Smooth muscle cell of the brain vasculature (primary cell): ENCODE results near the gene PCK2.

ENCODE experiments used
- DNase-seq: peaks from one replicate; pipeline ENCODE4 v3.0.0-alpha.2; 2012; ENCODE audit warnings: low read depth, low spot score

Gene PCK2

DNA sequence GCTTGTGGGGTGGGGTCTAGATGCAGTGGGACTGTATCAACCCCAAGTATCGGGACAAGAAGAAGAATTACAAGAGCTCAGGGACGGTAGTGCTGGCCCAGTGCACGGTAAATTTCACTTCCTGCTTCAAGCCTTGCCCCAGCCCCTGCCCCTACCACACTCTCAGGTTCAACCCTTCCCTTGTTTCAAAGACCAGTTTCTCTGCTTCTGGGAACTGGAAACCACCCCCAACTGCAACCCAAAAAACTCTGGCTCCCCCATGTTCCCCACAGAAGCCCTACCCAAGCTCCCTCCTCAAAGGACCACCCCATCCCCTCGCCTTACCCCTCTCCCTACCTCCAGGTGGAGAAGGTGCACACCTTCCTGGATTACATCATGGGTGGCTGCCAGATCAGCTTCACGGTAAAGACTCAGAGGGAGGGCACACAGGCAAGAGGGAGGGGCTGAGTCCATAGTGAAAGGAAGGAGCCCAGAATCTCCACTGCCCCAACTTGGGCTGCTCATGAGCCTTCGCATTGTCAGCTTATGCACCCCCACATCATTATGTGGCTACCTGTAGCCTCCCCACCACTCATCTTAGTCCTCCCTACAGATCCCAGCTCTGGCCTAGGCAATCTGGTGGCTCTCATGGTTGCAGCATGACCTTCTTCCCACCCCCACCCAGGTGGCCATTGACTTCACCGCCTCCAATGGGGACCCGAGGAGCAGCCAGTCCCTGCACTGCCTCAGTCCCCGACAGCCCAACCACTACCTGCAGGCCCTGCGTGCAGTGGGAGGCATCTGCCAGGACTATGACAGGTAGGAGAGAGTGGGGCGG, 18.4 kb upstream of the PCK2 start:
- DNase-seq, result no peak

GRCh38 chr14:24076302-24076601, 17.9 kb upstream of the PCK2 start:
- DNase-seq, result no peak

DNA sequence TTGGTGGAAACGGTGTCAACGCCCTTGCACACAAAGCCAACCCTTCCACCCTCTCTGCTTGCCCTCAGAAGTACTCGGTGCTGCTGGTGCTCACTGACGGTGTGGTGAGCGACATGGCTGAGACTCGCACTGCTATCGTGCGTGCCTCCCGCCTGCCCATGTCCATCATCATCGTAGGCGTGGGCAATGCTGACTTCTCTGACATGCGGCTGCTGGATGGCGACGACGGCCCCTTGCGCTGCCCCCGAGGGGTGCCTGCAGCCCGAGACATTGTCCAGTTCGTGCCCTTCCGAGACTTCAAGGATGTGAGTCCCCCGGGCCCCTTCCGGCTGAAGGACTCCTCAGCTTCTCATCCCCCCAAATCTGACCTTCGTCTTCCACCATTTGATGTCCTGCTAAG, 17.0 kb upstream of the PCK2 start:
- DNase-seq, result no peak

DNA sequence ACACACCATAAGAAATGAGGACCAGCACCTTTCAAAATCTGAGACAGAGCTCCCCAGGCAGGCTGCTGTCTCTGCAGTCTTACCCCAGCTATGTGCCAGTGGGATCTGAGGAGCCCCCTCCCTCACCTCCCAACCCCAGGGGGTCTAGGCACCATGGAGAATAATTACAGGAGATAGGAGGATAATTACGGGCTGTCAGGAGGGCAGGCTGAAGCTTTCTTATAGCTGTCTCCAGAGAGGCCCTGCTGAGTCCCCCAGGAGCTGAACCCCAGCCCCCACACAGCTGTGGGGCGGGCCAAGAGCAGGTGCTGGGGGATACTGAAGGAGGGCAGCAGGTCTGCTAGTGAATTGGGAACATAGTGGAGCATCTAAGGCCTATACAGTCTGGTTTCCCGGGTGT, 16.0 kb upstream of the PCK2 start:
- no peak for DNase-seq

DNA sequence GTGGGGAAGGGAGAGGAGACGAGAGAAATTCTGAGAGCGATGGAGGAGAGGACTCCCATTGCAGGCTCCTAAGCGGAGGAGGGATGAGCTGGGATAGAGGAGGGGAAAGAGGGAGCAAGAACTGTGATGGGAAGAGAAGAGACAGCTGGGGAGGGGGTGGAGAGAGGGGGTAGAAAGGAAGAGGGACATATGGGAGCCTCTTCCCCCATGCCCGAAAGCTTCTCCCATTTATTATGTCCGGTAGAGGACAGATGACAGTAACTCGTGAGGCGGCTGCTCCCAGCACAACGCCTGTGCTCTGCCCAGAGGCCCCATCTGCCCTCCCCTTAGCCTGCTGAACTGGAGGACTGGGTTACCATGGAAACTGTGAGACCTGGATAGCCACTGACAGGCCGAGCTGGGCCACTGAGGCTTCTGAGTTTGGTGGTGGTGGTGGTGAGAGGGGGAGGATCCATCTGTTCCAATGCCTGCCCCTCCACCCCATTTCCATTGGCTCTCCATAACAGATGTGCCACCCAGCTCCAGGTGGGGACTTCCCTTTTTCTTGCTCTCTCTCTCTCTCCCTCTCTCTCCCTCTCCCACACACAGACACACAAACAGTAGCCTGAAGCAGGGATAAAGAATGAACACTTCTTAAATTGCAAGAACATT, 14.5 kb upstream of the PCK2 start:
- no peak for DNase-seq

DNA sequence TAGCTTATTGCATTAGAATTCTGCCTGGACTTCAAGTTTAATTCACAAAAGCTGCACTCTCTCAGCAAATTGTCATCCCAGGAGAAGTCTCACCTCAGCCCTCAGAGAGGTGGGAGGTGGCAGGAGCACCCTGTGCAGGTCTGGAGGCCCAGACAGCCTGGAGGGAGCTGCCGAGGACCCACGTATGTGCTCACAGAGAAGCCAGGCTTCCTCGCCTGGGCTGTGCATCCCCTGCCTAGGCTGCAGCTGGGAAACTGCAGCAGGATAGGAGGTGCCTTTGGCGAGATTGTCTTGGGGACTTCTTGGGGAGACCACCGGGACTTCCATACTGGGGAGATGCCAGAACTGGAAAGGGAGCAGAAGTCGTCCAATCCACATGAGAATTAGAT, 14.0 kb upstream of the PCK2 start:
- DNase-seq, result no peak

DNA sequence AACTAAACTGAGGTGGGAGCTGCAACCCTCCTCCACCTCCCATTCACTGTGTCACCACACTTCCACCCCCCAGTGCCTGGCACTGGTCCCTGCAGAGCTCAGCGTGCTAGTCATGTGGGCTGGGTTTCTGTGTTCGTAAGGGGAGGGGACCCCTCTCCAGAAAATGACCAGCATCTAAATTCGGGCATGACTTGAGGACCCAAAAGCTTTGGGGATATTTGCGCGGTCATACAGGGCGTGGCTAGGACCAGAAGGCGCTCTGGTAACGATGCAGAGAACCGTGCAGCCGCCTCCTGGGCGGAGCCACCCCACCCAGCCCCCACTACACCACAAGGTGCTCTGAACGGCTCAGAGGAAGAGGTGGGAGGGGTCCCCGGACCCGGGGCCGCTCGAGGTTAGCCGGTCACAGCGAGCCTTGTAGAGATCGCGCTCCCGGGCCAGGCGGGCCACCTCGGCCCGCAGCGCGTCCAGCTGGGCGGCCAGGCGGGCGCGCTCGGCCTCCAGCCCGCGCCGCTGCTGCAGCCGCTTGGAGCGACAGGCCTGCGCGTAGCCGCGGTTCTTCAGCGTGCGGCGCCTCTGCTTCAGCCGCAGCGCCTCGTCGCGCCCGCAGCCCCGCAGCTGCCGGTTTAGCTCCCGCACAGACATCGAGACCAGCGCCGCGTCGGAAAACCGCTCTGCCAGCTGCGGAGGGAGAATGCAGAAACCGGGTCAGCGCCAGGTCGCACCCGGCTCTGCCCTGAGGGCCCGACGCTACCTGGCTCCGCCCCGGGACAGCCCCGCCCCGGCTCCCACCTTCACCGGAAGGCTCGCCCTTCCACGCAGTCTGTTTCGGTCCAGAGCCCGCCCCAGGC, 13.0 kb upstream of the PCK2 start:
- no peak for DNase-seq

- DNase-seq, result no peak
Measured at GRCh38 chr14:24081739-24082211, 12.3 kb upstream of the PCK2 start.

- no peak for DNase-seq
Measured at GRCh38 chr14:24082411-24083080, 11.6 kb upstream of the PCK2 start.

- no peak for DNase-seq
Measured at GRCh38 chr14:24083462-24083861, 10.6 kb upstream of the PCK2 start.

- DNase-seq, result no peak
Measured at GRCh38 chr14:24084440-24084839, 9.7 kb upstream of the PCK2 start.

DNA sequence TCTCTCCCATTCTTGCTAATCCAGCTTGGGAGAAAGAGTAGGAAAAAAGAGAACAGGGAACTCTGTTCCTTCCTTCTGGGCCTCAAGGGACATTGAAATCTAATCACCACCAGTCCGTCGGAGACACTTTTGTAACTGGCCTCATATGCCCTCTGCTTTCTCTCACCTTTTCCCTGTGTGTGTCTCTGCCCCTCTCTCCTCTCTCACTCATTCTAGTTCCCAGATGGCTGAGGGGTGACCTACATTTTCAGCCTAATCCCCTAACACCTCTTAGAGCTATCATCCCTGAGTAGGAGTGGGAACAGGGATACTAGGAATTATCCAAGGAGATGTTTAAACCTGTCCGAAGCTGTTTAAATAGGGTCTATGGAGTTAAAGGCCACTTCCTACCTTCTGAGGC, 8.9 kb upstream of the PCK2 start:
- no peak for DNase-seq

DNA sequence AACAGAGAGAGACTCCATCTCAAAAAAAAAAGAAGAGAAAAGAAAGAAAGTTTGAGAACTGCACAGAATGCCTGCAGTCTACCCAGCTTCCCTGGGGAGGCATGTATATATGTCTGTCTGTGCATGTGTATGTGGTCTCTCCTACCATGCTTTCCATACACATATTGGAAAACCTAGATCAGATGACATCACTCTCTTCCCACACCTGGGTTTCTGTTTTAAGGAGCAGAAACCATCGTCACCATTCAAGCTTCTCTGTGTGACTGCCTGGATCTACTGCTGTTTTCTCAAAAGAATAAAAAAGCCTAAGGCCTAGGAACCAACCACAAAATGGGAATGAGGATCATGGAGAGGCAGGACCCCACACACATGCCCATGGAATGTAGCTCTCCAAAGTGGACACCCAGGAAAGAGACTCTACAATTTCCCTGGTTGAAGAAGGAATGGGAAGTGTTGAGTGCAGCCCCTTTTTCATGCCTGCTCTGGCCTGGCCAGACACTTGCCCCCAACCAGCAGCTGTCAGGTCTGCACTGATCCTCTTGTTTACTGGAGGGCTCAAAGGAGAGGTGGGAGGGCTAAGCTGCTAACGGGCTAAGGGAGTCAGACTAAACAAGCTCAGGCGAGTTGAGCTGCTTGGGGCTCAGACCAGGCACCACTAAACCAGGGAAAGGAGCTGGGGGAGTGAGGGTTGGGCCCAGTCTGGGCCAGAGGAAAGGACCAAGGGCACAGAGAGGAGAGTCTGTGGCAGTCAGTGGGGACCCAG, 7.7 kb upstream of the PCK2 start:
- DNase-seq, result no peak

- no peak for DNase-seq
Measured at GRCh38 chr14:24087004-24087403, 7.1 kb upstream of the PCK2 start.

- DNase-seq, result no peak
Measured at GRCh38 chr14:24088095-24088494, 6.0 kb upstream of the PCK2 start.

DNA sequence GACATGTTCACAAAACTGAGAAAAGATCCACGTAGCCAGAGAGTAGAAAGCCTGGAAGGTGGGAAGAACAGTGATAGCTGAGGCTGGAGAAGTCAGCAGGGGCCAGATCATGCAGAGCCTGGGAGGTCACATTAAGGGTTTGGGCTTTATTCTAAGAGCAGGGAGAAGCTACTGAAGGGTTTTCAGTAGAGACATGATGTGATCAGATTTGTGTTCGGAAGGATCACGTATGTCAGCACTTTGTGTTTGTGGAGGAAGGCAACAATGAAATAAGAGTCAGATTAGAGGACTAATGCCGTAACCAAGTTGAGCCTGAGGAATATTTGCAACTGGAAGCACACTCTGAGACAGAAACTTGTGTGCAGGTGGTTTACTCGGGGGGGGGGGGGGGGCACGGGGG, 4.2 kb upstream of the PCK2 start:
- no peak for DNase-seq

- no peak for DNase-seq
Measured at GRCh38 chr14:24092110-24092504, 2.0 kb upstream of the PCK2 start.

DNA sequence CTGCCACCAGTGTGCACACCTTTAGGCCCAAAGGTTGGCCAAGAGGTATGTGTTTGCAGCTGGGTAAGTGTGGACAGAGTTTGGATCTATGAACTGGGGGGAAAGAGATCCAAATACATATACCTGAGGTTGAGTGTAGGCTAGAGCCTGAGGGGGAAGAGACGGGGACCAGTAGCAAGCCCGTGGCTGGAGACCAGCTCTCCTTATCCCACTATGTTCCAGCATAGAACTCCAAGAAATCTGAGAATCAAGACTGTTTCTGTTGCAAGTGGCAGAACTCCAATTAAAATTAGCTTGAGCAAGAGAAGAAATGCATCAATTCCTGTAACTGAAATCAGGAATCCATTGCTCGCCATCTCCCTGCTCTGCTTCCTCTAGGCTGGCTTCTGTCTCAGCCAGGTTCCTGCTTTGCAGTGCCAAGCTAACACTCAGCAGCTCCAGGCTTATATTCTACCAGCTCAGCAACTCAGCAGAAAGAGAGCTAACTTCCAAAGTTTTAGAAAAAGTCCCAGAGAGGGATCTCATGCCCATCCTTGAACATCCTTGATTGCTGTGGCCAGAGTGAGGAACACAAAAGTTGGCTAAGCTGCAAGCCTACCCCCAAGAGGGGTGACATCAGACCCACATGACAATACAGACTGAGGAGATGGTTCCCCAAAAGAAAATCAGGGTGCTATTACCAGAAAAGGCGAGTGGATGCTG, 1.5 kb upstream of the PCK2 start:
- no peak for DNase-seq

- no peak for DNase-seq
Measured at GRCh38 chr14:24093207-24093900, 757 bp upstream of the PCK2 start.

- no peak for DNase-seq
Measured at GRCh38 chr14:24094841-24095270, 745 bp downstream of the PCK2 start.
